ENCODE results near the gene CCDC127. TPM values are rescaled to one million over a fixed set of nuclear protein-coding genes. Genes with fewer than 3 reads are reported as not detected.

The CCDC127 gene
- total and polyA plus RNA-seq, 4 donors, result 1.1 to 2.6 (median 2.1) TPM

Other genes starting within 250 kb of the CCDC127 start
- gene PLEKHG4B, start 126.0 kb downstream of the CCDC127 start, total RNA-seq, result under 1 TPM in 1 of 2 donors, not detected in 1; 0.05 TPM
- gene PLEKHG4B, start 126.0 kb downstream of the CCDC127 start, polyA plus RNA-seq, result under 1 TPM; under 0.01 to 0.01 TPM
- under 1 TPM in 1 of 2 donors, not detected in 1; 0.09 TPM for gene LRRC14B, start 26.7 kb downstream of the CCDC127 start, total RNA-seq
- not detected for gene LRRC14B, start 26.7 kb downstream of the CCDC127 start, polyA plus RNA-seq
- 100 to 1,000 TPM in 1 of 2 donors, 10 to 100 TPM in 1; 79.2 to 172 TPM for gene SDHA, start 167 bp upstream of the CCDC127 start, total RNA-seq
- 100 to 1,000 TPM; 147 to 215 TPM for gene SDHA, start 167 bp upstream of the CCDC127 start, polyA plus RNA-seq
- gene PDCD6, start 53.5 kb upstream of the CCDC127 start, total RNA-seq, result 10 to 100 TPM; 36.1 to 60.9 TPM
- 10 to 100 TPM; 55.4 to 63.9 TPM for gene PDCD6, start 53.5 kb upstream of the CCDC127 start, polyA plus RNA-seq
- gene AHRR, start 103.6 kb upstream of the CCDC127 start, total RNA-seq, result under 1 TPM; 0.33 to 0.47 TPM
- under 1 TPM; 0.15 TPM for gene AHRR, start 103.6 kb upstream of the CCDC127 start, polyA plus RNA-seq
- 10 to 100 TPM; 19.9 to 23.9 TPM for gene EXOC3, start 225.0 kb upstream of the CCDC127 start, total RNA-seq
- 10 to 100 TPM; 12.4 to 17.2 TPM for gene EXOC3, start 225.0 kb upstream of the CCDC127 start, polyA plus RNA-seq